C4-2B (cell line): ENCODE results near the gene IFI16.

Experiments used
- H3K27ac ChIP-seq: fragments of 450-650 bp; 2 replicates; pipeline ENCODE4 v1.5.1; 2017
- ZFX ChIP-seq: fragments of 450-650 bp; IDR thresholded peaks from 2 replicates; pipeline ENCODE4 v1.6.1; 2017
- TF ChIP-seq, protein P1 (sequence below): fragments of 450-650 bp; conservative IDR thresholded peaks from 2 replicates; pipeline ENCODE4 v1.5.1; 2017; ENCODE audit warnings: mild to moderate bottlenecking

The IFI16 gene

DNA sequence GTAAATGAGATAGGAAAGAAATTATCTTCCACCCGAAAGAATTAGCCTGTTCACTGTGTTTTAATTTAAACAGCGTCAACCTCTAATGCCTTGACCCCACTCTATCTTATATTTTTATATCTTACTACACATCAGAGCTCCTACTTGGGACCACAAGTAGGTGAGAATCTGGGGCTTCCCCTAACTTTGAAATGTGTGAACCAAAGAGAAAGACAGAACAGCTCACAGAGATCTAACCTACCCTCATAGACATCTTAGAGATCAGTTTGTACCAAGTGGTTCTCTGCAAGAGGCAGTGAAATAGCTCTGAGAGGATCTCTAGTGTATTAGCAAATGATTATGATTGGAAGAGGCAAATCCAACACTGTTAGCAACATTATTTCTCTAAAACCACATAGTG, 31.0 kb upstream of the IFI16 start:
- TF ChIP-seq, protein P1, sequence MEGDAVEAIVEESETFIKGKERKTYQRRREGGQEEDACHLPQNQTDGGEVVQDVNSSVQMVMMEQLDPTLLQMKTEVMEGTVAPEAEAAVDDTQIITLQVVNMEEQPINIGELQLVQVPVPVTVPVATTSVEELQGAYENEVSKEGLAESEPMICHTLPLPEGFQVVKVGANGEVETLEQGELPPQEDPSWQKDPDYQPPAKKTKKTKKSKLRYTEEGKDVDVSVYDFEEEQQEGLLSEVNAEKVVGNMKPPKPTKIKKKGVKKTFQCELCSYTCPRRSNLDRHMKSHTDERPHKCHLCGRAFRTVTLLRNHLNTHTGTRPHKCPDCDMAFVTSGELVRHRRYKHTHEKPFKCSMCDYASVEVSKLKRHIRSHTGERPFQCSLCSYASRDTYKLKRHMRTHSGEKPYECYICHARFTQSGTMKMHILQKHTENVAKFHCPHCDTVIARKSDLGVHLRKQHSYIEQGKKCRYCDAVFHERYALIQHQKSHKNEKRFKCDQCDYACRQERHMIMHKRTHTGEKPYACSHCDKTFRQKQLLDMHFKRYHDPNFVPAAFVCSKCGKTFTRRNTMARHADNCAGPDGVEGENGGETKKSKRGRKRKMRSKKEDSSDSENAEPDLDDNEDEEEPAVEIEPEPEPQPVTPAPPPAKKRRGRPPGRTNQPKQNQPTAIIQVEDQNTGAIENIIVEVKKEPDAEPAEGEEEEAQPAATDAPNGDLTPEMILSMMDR: no peak
- TF ChIP-seq ZFX: no peak
- no peak overlapping the region for H3K27ac ChIP-seq

DNA sequence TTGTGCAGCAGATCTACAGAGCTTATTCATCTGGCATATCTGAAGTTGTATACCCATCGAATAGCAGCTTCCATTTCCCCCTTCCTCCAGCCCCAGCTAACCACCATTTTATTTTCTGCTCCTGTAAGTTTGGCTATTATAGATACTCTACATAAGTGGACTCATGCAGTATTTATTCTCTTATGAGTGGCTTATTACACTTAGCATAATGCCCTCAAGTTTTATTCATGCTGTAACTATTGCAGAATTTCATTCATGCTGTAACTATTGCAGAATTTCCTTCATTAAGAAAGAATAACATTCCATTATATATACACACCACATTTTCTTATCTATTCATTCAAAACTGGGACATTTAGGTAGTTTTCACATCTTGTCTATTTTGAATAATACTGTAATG, 30.5 kb upstream of the IFI16 start:
- no peak overlapping the region for H3K27ac ChIP-seq
- TF ChIP-seq, protein P1: no peak
- TF ChIP-seq ZFX: no peak

DNA sequence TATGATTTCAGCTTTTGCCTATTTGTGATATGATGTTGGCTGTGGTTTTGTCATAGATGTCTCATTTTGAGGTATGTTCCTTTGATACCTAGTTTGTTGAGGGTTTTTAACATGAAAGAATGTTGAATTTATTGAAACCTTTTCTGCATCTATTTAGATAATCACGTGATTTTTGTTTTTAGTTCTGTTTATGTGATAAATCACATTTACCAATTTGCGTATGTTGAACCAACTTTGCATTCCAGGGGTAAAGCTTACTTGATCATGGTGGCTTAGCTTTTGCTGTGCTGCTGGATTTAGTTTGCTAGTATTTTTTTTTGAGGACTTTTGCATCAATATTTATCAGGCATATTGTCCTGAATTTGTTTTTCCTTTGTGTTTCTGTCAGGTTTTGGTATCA, 26.5 kb upstream of the IFI16 start:
- H3K27ac ChIP-seq: no peak overlapping the region
- no peak for TF ChIP-seq ZFX
- TF ChIP-seq, protein P1: no peak

DNA sequence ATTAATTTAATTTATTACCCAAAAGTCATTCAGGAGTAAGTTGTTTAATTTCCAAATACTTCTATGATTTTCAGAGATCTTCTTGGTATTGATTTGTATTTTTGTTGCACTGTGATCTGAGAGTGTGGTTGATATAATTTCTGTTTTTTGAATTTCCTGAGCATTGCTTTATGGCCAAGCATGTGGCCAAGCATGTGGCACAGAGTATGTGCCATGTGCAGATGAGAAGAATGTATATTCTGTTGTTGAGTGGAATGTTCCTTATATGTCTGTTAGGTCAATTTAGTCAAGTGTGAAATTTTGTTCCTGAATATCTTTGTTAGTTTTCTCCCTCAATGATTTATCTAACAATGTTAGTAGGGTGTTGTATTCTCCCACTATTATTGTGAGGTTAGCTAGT, 25.3 kb upstream of the IFI16 start:
- TF ChIP-seq ZFX: no peak
- TF ChIP-seq, protein P1: no peak
- no peak overlapping the region for H3K27ac ChIP-seq

DNA sequence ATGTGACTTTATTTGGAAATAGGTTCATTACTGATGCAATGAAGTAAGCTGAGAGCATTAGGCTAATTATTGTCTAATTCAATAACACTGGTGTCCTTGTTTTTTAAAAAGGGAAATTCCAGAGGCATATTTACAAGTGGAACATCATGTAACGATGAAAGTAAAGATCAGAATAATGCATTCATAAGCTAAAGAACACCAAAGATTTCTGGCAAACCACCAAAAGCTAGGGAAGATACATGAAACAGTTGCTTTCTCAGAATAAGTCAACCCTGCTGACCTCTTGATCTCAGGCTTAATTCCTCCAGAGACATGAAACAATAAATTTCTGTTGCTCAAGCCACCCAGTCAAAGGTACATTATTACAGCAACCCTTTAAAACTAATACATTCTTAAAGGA, 20.3 kb upstream of the IFI16 start:
- H3K27ac ChIP-seq: no peak overlapping the region
- TF ChIP-seq, protein P1: no peak
- no peak for TF ChIP-seq ZFX

DNA sequence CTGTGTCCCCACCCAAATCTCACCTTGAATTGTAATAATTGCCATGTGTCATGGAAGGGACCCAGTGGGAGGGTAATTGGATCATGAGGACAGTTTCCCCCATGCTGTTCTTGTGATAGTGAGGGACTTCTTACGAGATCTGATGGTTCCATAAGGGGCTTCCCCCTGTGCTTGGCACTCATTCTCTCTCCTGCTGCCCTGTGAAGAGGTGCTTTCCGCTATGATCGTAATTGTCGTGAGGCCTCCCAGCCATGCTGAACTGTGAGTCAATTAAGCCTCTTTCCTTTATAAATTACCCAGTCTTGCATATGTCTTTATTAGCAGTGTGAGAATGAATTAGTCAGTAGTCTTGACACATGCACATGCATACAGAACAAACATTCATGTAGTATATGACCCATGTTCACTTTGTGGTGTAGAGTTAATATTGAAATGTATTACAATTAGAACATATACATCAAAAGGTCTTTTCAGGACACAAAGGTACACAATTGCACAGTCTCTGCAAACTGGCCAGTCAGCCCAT, 16.9 kb upstream of the IFI16 start:
- no peak overlapping the region for H3K27ac ChIP-seq
- TF ChIP-seq, protein P1: no peak
- TF ChIP-seq ZFX: no peak

DNA sequence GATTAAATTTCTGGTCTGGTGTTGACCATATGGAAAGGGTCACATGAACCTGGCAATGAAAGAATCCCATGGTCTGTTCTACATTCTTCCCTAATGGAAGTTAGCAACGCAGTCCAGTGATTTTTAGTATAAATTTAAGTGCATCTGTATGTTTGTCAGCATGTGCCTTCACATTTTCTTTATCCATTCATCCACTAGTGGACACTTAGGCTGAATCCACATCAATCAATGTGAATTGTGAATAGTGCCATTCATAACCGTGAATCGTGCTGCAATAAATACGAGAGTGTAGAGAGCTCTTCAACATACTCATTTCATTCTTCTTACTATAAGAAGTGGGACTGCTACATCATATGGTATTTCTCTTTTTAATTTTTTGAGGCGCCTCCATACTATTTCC, 12.7 kb upstream of the IFI16 start:
- TF ChIP-seq, protein P1: no peak
- TF ChIP-seq ZFX: no peak
- H3K27ac ChIP-seq: no peak overlapping the region
